ENCODE measurements around the gene LIPC. TPM values are rescaled to one million over a fixed set of nuclear protein-coding genes. Genes with fewer than 3 reads are reported as not detected.
A peak's percentile ranks its signal among the peaks of the same experiment; 100 is the strongest.

The LIPC gene
- total and polyA plus RNA-seq, 7 experiments from 2014 or later, result 0.46 to 5.1 (median 0.77) TPM

DNA sequence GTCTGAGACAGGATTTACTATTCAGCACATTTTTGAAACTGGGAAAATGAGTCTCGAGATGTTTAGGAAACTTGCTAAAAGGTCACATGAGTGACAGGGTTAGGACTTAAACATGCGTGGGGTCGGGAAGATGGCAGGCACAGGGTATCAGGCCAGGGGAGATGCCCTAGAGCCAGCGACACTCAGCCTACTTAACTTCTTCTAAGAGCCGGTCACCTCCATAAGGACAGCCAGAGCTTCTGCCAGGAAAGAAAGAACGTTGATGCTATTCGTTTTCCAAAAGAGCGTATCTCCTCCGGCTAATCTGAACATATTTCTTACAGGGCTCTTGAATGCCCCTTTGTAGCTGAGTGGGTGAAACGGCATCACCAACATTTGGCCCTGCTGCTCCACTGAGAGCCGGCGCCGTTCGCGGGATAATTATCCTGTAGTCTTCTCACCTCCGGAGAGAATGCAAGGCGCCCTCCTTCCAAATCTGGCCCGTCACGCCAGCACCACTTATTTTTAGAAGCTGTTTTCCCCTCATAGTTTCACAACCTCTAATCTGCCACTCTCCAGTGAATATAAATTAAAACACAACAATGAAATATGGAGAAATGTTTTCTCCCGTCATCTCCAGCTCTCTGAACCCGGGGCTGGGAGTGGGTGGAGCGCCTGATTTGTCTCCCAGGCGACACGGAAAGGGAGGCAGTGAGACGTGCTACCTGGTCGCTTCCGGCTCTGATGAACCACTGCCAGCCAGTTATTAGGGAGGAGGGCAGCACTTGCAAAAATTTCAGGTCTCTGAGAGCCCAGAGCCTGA is 58.5 kb downstream of the LIPC start:
- Histone ChIP-seq H3K36me3 (ENCODE audit: control insufficient read depth in 2 of 3, insufficient read depth in 3 of 3, low read length in 3 of 3) (no peaks in the 10 kb centered on the region), H3K4me3 (ENCODE audit: low read length) (no peak overlapping the region), H3K9me3 (ENCODE audit: control insufficient read depth in 2 of 3, low read length in 3 of 3) (peaks cover 0 to 6% (median 0%) of the 10 kb centered on the region in 3 experiments), H3K4me1 (ENCODE audit: control insufficient read depth in 2 of 2, insufficient read depth in 2 of 2, low read length in 2 of 2) (peaks cover 26% of the 10 kb centered on the region in 2 donors), H3K27ac (ENCODE audit: low read depth, low read length) (no peak overlapping the region), H3K27me3 (ENCODE audit: control insufficient read depth in 2 of 2, insufficient read depth in 2 of 2, low read length in 2 of 2) (no peaks in the 10 kb centered on the region)
- Mint-ChIP-seq H3K9me3 (peaks cover 0 to 15% (median 2%) of the 10 kb centered on the region in 11 donors), H3K4me1 (peaks cover 16 to 47% (median 37%) of the 10 kb centered on the region in 7 donors), H3K4me3 (no peak overlapping the region), H3K27me3 (no peaks in the 10 kb centered on the region), H3K36me3 (peaks cover 0 to 38% (median 0%) of the 10 kb centered on the region in 5 donors), H3K27ac (no peak overlapping the region)
- DNase-seq (no peak), ATAC-seq (no peak)
- ChIA-PET POLR2A (no interaction called here), CTCF (no interaction called here)
- intact Hi-C loops (cut with micrococcal nuclease), result loop anchor here in 1 of 2 donors (5.0 kb wide), 1 partner anchor 43 kb away; no protein-coding TSS in a partner anchor

DNA sequence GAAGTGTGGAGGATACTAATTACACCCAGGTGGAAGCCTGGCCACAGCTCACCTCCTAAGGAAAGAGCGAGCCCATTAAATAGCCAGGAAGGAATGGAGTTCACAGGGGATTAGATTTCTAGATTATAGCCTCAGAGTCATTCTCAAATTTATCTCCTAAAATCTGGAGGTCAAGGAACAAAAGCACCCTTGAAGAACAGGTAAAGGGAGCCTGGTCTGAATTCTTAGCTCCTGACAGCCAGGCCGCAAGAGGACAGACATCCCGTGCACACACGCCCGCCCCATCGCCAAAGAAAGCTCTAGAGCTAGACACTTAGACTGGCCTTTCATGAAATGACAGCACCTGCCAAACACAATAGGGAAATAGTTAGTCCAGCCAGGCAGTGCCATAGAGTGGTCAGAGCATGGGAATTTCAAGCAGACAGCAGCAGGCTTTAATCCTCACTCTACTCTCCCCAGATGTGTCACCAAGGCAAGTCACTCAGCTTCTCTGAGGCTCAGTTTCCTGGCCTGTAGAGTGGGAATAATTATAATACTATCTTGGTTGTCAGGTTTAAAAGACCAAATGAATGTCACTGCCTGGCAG is 59.2 kb downstream of the LIPC start:
- H3K9me3 ChIP-seq (ENCODE audit: control insufficient read depth in 2 of 3, low read length in 3 of 3), result peaks cover 0 to 6% (median 0%) of the 10 kb centered on the region in 3 experiments
- DNase-seq (no peak), ATAC-seq (no peak)
- ChIA-PET POLR2A (no interaction called here), CTCF (interaction anchor here (0.6 kb wide), 1 partner anchor 79 kb away, joined by 3 read pairs; no protein-coding TSS in a partner anchor)
- no peak overlapping the region for H3K27ac ChIP-seq (ENCODE audit: low read depth, low read length)
- Mint-ChIP-seq H3K4me3 (no peak overlapping the region), H3K27me3 (no peaks in the 10 kb centered on the region), H3K27ac (peak overlapping the region in 1 of 9 donors; percentile 0), H3K9me3 (peaks cover 0 to 15% (median 2%) of the 10 kb centered on the region in 11 donors), H3K36me3 (peaks cover 0 to 40% (median 0%) of the 10 kb centered on the region in 5 donors), H3K4me1 (peaks cover 15 to 47% (median 37%) of the 10 kb centered on the region in 7 donors)
- intact Hi-C loops (cut with micrococcal nuclease), result loop anchor here in 1 of 2 donors (5.0 kb wide), 1 partner anchor 44 kb away; no protein-coding TSS in a partner anchor
- no peaks in the 10 kb centered on the region for H3K27me3 ChIP-seq (ENCODE audit: control insufficient read depth in 2 of 2, insufficient read depth in 2 of 2, low read length in 2 of 2)
- no peak overlapping the region for H3K4me3 ChIP-seq (ENCODE audit: low read length)
- H3K36me3 ChIP-seq (ENCODE audit: control insufficient read depth in 2 of 3, insufficient read depth in 3 of 3, low read length in 3 of 3), result no peaks in the 10 kb centered on the region
- H3K4me1 ChIP-seq (ENCODE audit: control insufficient read depth in 2 of 2, insufficient read depth in 2 of 2, low read length in 2 of 2), result peaks cover 19 to 25% of the 10 kb centered on the region in 2 donors

DNA sequence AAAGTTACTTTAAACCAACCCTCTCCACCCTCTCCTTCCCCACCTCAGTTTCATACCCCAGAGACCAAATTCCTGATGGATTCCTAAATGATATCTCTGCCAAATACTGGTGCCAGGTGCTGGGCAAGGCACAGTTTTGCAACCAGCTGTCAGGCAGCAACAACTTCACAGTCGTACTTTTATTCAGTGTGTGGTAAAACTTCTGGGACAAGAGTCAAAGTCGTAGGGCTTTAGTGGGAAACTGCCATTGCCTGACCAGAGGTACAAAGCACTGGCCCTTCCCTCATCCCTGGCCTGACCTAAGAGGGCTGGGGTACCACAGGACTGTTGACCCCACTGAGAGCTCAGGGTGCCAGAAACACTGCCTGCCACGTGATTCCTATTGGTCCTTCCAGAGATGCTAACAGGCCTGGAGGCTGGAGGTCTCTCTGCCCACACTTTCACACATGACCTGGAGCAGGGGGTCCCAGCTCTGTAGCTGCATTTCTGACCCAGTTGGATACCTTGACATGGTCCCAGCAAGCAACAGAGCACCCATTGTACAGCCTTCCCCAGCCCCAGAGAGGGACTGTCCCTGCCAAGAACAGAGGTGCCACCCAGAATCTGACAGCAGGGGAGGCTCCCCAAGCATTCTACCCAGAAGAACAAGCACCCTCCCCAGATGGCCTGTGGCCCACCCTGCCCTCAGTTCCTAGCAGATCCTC is 59.9 kb downstream of the LIPC start:
- Histone ChIP-seq H3K27ac (ENCODE audit: low read depth, low read length) (no peak overlapping the region), H3K9me3 (ENCODE audit: control insufficient read depth in 2 of 3, low read length in 3 of 3) (peaks cover 0 to 6% (median 0%) of the 10 kb centered on the region in 3 experiments), H3K36me3 (ENCODE audit: control insufficient read depth in 2 of 3, insufficient read depth in 3 of 3, low read length in 3 of 3) (no peaks in the 10 kb centered on the region), H3K4me1 (ENCODE audit: control insufficient read depth in 2 of 2, insufficient read depth in 2 of 2, low read length in 2 of 2) (peaks cover 16 to 23% of the 10 kb centered on the region in 2 donors), H3K27me3 (ENCODE audit: control insufficient read depth in 2 of 2, insufficient read depth in 2 of 2, low read length in 2 of 2) (no peaks in the 10 kb centered on the region), H3K4me3 (ENCODE audit: low read length) (no peak overlapping the region)
- Mint-ChIP-seq H3K27ac (no peak overlapping the region), H3K9me3 (peaks cover 0 to 12% (median 0%) of the 10 kb centered on the region in 11 donors), H3K36me3 (peaks cover 0 to 36% (median 0%) of the 10 kb centered on the region in 5 donors), H3K4me3 (no peak overlapping the region), H3K27me3 (no peaks in the 10 kb centered on the region), H3K4me1 (peaks cover 15 to 45% (median 37%) of the 10 kb centered on the region in 7 donors)
- no peak for ATAC-seq
- ChIA-PET CTCF (interaction anchor here (0.6 kb wide), 1 partner anchor 79 kb away, joined by 3 read pairs; no protein-coding TSS in a partner anchor), POLR2A (interaction anchor here (0.9 kb wide), 1 partner anchor 14 kb away, joined by 5 read pairs; no protein-coding TSS in a partner anchor)
- intact Hi-C loops (cut with micrococcal nuclease), result loop anchor here in 1 of 2 donors (5.0 kb wide), 1 partner anchor 44 kb away; no protein-coding TSS in a partner anchor
- no peak for DNase-seq

DNA sequence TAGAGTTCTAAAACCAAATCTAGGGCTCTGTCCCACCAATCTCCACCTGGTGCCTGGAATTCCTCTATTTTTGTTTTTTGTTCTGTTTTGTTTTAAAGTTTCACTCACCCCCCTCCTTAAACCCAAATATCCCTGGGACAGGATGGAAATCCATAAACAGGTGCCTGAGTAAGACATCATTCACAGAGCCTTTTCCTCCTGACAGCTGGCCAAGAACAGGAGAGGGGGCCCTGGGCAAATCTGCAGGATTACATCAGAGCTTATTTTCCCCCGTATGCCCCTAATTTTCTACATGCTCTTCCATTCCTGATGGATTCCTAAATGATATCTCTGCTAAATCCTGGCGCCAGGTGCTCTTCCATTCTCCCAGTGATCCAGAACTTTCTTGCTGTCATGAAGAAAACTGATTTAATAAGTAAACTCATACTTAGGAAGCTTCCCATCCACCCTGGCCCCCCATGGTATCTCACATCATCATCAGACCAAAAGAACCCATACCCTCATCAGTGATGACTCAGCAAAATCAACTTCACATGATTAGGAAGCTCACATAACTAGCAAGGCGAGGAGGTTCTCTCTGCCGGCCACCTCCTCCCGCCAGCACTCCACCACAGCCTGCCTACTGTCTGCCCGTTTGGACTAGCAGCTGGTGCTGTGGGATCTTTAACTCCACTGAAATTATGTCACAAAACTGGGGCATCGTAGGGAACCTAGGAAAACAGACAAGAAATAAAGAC is 61.0 kb downstream of the LIPC start:
- H3K27me3 ChIP-seq (ENCODE audit: control insufficient read depth in 2 of 2, insufficient read depth in 2 of 2, low read length in 2 of 2), result no peaks in the 10 kb centered on the region
- H3K4me1 Mint-ChIP-seq, result peaks cover 15 to 45% (median 38%) of the 10 kb centered on the region in 7 donors
- ATAC-seq (no peak), DNase-seq (no peak)
- H3K4me3 Mint-ChIP-seq, result no peak overlapping the region
- intact Hi-C loops (cut with micrococcal nuclease), result loop anchor here in 1 of 2 donors (5.0 kb wide), 1 partner anchor 46 kb away; no protein-coding TSS in a partner anchor
- H3K36me3 ChIP-seq (ENCODE audit: control insufficient read depth in 2 of 3, insufficient read depth in 3 of 3, low read length in 3 of 3), result no peaks in the 10 kb centered on the region
- no peak overlapping the region for H3K27ac ChIP-seq (ENCODE audit: low read depth, low read length)
- ChIA-PET POLR2A (interaction anchor here (0.9 kb wide), 1 partner anchor 15 kb away, joined by 5 read pairs; no protein-coding TSS in a partner anchor), CTCF (no interaction called here)
- no peaks in the 10 kb centered on the region for H3K27me3 Mint-ChIP-seq
- H3K9me3 ChIP-seq (ENCODE audit: control insufficient read depth in 2 of 3, low read length in 3 of 3), result peaks cover 0 to 6% (median 0%) of the 10 kb centered on the region in 3 experiments
- peaks cover 11% of the 10 kb centered on the region in 2 donors for H3K4me1 ChIP-seq (ENCODE audit: control insufficient read depth in 2 of 2, insufficient read depth in 2 of 2, low read length in 2 of 2)
- H3K4me3 ChIP-seq (ENCODE audit: low read length), result no peak overlapping the region
- H3K36me3 Mint-ChIP-seq, result peaks cover 0 to 34% (median 0%) of the 10 kb centered on the region in 5 donors
- peak overlapping the region in 1 of 9 donors; percentile 19 for H3K27ac Mint-ChIP-seq
- peaks cover 0 to 12% (median 0%) of the 10 kb centered on the region in 11 donors for H3K9me3 Mint-ChIP-seq

DNA sequence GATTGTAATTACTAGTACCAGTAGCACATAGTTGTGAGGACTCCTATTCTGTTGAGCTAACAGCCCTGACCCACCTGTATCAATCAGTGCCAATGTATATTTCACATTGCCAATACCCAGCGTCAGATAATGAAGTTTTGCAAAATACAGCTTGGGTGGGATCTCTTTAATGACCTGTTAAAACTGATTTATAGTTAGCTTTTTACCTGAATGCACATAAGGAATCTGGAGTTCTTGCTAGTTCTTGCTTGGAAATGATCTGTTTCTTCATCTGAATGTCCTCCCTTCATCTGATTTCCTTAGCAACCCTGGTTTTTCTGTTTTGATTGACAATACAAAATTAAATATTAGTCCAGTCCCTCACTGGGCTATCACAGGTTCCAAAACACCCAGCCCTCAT is 62.8 kb downstream of the LIPC start:
- no peak for DNase-seq
- ChIA-PET POLR2A (no interaction called here), CTCF (no interaction called here)
- no peak overlapping the region for H3K27ac ChIP-seq (ENCODE audit: low read depth, low read length)
- H3K4me3 ChIP-seq (ENCODE audit: low read length), result no peak overlapping the region
- Mint-ChIP-seq H3K9me3 (peaks cover 0 to 8% (median 0%) of the 10 kb centered on the region in 11 donors), H3K4me3 (peak overlapping the region in 1 of 10 donors; percentile 3), H3K36me3 (peaks cover 0 to 25% (median 0%) of the 10 kb centered on the region in 5 donors), H3K27me3 (no peaks in the 10 kb centered on the region), H3K27ac (no peak overlapping the region), H3K4me1 (peaks cover 15 to 46% (median 38%) of the 10 kb centered on the region in 7 donors)
- H3K36me3 ChIP-seq (ENCODE audit: control insufficient read depth in 2 of 3, insufficient read depth in 3 of 3, low read length in 3 of 3), result no peaks in the 10 kb centered on the region
- peaks cover 4 to 11% of the 10 kb centered on the region in 2 donors for H3K4me1 ChIP-seq (ENCODE audit: control insufficient read depth in 2 of 2, insufficient read depth in 2 of 2, low read length in 2 of 2)
- H3K9me3 ChIP-seq (ENCODE audit: control insufficient read depth in 2 of 3, low read length in 3 of 3), result peaks cover 0 to 2% (median 0%) of the 10 kb centered on the region in 3 experiments
- intact Hi-C loops (cut with micrococcal nuclease), result loop anchor here in 1 of 2 donors (5.0 kb wide), 1 partner anchor 47 kb away; no protein-coding TSS in a partner anchor
- ATAC-seq, result no peak
- H3K27me3 ChIP-seq (ENCODE audit: control insufficient read depth in 2 of 2, insufficient read depth in 2 of 2, low read length in 2 of 2), result no peaks in the 10 kb centered on the region

All from naive thymus-derived CD4-positive, alpha-beta T cell (primary cell).